H1 (cell line): Measurements from ENCODE around the gene CHPF2.

Source experiments
- ATF2 ChIP-seq: IDR thresholded peaks from 2 replicates; pipeline ENCODE4 v1.6.1; 2012; ENCODE audit warnings: low read length, inconsistent platforms
- E2F6 ChIP-seq: IDR thresholded peaks from 2 replicates; pipeline ENCODE4 v1.6.1; 2012; ENCODE audit warnings: inconsistent platforms

GRCh38 chr7:151260471-151260870 lies 28.2 kb downstream of the CHPF2 start:
- no peak for TF ChIP-seq E2F6
- TF ChIP-seq ATF2: no peak
